Measurements from ENCODE around the gene PHACTR1.

The PHACTR1 gene

GRCh38 chr6:12957321-12958051 lies 240.9 kb downstream of the PHACTR1 start:
- DNase-seq = peak in 1 of 5 donors; percentile 29

GRCh38 chr6:12958052-12958706 lies 241.6 kb downstream of the PHACTR1 start:
- DNase-seq = no peak

- peak in 1 of 5 donors; percentile 43 for DNase-seq
Observed at GRCh38 chr6:12961761-12962160, 245.2 kb downstream of the PHACTR1 start.

- DNase-seq = no peak
Observed at GRCh38 chr6:12962529-12962928, 246.0 kb downstream of the PHACTR1 start.

- DNase-seq = peak in 1 of 5 donors; percentile 72
Observed at GRCh38 chr6:12962987-12963386, 246.4 kb downstream of the PHACTR1 start.

- DNase-seq = no peak
Observed at GRCh38 chr6:12963567-12963966, 247.0 kb downstream of the PHACTR1 start.

- DNase-seq = no peak
Observed at GRCh38 chr6:12967686-12968085, 251.1 kb downstream of the PHACTR1 start.

GRCh38 chr6:12968290-12968689 lies 251.7 kb downstream of the PHACTR1 start:
- no peak for DNase-seq

- DNase-seq = no peak
Observed at GRCh38 chr6:12968839-12969558, 252.4 kb downstream of the PHACTR1 start.

GRCh38 chr6:12969966-12970365 lies 253.4 kb downstream of the PHACTR1 start:
- no peak for DNase-seq

GRCh38 chr6:12973386-12973785 lies 256.8 kb downstream of the PHACTR1 start:
- no peak for DNase-seq

- no peak for DNase-seq
Observed at GRCh38 chr6:12974551-12974950, 258.0 kb downstream of the PHACTR1 start.

- DNase-seq = no peak
Observed at GRCh38 chr6:12976366-12976765, 259.8 kb downstream of the PHACTR1 start.

- DNase-seq = no peak
Observed at GRCh38 chr6:12977206-12977605, 260.6 kb downstream of the PHACTR1 start.

GRCh38 chr6:12977806-12978205 lies 261.2 kb downstream of the PHACTR1 start:
- no peak for DNase-seq

GRCh38 chr6:12980741-12981140 lies 264.2 kb downstream of the PHACTR1 start:
- DNase-seq = no peak

GRCh38 chr6:12984776-12985175 lies 268.2 kb downstream of the PHACTR1 start:
- DNase-seq = no peak

GRCh38 chr6:12987783-12988182 lies 271.2 kb downstream of the PHACTR1 start:
- DNase-seq = no peak

GRCh38 chr6:12990162-12990561 lies 273.6 kb downstream of the PHACTR1 start:
- no peak for DNase-seq

GRCh38 chr6:12991435-12991834 lies 274.9 kb downstream of the PHACTR1 start:
- DNase-seq = no peak

- DNase-seq = no peak
Observed at GRCh38 chr6:12992770-12993169, 276.2 kb downstream of the PHACTR1 start.

GRCh38 chr6:12993283-12993898 lies 276.8 kb downstream of the PHACTR1 start:
- DNase-seq = no peak

GRCh38 chr6:12995419-12995818 lies 278.9 kb downstream of the PHACTR1 start:
- DNase-seq = no peak
